SKM-1 (cell line): ENCODE data around the gene RPL5.
A peak's percentile ranks its signal among the peaks of the same experiment; 100 is the strongest.

Experiments
- DNase-seq: peaks from one replicate; lab custom pipeline; 2025; ENCODE audit not compliant: unreplicated experiment; lab: John Stamatoyannopoulos, UW

Gene RPL5

GRCh38 chr1:92853299-92853698 lies 21.5 kb downstream of the RPL5 start:
- peak; percentile 74 for DNase-seq

GRCh38 chr1:92854101-92854785 lies 22.4 kb downstream of the RPL5 start:
- no peak for DNase-seq

- DNase-seq: no peak
Measured at GRCh38 chr1:92855236-92855635, 23.4 kb downstream of the RPL5 start.

DNA sequence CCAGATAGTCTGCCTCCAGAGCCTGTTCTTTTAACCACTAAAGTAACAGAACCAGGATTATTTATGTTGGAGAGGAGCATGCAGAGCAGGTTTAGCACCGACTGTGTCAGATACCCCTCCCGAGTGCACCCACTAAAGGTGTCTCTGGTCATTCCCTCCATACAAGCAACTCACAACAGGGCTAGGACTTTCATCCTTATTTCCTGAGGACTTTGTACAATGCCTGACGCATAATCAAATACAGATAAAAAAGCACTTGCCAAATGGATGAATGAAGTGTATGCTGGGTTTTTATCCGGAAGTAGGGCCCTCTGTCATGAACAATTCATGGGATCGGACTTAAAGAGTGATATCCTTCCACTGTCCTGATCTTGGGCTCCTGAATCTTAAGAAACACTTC lies 26.0 kb downstream of the RPL5 start:
- no peak for DNase-seq

GRCh38 chr1:92858564-92859399 lies 26.9 kb downstream of the RPL5 start:
- DNase-seq: peak; percentile 43

DNA sequence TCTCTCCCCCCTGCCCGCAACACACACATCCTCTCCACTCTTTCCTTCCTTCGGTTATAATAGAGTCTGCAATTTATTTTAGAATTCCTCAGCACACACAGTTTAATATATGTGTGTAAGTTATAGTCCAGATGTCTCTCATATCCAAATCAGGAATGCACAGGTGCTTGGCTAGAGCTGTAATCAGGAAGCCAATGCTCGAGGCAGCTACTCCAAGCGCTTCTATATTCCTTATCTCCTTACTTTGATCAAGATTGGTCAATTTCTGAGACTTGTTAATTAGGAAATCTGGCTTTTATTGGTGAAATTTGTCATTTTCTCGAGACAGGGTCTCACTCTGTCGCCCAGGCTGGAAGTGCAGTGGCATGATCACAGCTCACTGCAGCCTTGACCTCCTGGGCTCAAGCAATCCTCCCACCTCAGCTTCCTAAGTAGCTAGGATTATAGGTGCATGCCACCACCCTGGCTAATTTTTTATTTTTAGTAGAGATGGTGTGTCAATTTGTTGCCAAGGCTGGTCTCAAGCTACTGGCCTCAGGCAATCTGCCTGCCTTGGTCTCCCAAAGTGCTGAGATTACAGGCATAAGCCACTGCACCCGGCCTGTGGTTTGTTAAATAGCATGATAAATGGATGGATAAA lies 27.7 kb downstream of the RPL5 start:
- no peak for DNase-seq

DNA sequence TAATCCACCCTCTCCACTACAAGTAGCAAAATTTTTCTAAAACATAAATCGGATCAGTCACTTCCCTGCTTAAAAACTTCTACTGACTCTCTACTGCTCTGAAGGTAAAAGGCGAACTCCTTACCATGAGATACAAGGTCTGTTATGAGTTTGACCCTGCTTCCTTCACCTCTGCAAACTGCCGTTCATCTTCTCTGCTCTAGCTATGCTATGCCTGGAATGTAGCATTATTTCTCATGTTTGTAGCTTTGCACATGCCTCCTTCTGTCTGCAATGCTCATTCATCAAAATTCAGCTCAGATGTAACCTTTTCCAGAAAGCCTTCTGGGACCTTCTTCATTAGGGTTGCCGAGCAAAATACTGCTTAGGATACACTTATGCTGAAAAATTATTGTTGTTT lies 30.8 kb downstream of the RPL5 start:
- no peak for DNase-seq

DNA sequence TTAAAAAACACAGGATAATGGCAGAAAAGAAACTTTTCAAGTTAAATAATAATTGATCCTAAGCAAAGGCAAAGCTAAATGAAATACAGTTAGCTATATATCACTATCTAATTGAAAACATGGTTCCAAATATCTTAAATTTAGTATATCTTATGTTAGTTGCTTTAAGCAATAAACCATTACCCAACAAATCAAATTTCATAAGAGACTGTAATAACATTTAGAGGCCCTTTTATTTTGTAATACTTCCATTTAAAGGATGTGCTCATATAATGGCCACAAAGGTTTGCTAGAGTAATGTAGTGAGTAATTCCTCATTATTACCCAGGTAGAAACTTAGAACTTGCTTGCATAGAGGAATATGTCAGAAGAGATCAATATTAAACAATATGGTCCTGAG lies 32.3 kb downstream of the RPL5 start:
- no peak for DNase-seq

- no peak for DNase-seq
Measured at GRCh38 chr1:92870591-92870990, 38.8 kb downstream of the RPL5 start.

- no peak for DNase-seq
Measured at GRCh38 chr1:92872719-92873118, 40.9 kb downstream of the RPL5 start.

GRCh38 chr1:92874987-92875386 lies 43.1 kb downstream of the RPL5 start:
- DNase-seq: no peak

DNA sequence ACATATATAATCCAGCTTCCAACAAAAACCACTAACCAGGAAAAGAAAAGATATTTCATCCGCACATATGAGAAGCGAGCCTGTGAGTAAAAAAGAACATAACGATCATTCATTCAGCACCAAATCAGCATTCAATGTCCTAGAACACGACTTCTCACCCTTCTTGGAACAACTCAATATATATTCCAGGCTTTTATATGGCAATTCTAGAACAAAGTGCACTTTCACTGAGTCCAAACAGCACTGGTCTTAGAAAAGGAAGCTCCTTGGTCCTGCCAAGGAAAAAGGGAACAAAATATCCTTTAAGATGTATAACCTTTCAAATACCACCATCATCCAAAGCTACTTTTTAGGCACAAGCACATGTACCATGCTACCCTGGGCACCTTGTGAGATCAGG lies 44.5 kb downstream of the RPL5 start:
- DNase-seq: no peak

GRCh38 chr1:92877081-92877711 lies 45.4 kb downstream of the RPL5 start:
- no peak for DNase-seq

DNA sequence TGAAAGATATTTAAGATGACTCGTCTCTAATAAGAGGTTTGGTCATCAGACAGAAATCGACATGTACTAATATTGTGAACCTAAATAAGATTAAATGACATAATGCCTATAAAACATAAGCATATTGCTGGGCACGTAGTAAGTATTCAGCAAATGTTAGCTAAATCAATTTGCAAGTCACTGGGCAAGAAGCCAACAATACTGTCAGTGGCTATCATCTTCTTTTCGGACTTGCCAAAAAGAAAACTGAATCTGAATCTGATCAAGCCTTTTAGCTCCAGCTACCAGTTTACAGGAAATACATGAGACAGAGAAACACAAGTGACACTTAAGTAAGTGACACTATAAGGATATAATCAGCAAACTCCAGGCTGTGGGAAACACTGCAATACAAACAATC lies 46.0 kb downstream of the RPL5 start:
- DNase-seq: no peak

- no peak for DNase-seq
Measured at GRCh38 chr1:92879316-92879968, 47.6 kb downstream of the RPL5 start.

DNA sequence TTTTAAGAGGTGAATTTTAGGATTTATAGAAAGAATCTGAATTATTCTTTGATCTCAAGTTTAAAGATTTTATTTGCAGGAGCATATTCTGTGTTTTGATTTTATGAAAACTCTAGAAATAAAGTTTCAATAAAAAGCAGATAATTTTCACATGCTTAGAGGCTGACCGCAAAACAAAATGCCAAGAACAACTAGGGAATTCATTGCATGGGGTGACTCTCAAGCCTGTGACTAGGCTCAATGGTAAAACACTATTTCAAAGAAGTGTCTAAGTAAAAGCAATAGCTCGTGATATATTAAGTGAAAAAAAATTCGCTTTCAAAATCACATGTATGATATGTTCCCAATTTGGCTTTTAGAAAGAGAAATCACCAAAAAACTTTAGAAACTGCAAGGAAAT lies 49.6 kb downstream of the RPL5 start:
- no peak for DNase-seq

DNA sequence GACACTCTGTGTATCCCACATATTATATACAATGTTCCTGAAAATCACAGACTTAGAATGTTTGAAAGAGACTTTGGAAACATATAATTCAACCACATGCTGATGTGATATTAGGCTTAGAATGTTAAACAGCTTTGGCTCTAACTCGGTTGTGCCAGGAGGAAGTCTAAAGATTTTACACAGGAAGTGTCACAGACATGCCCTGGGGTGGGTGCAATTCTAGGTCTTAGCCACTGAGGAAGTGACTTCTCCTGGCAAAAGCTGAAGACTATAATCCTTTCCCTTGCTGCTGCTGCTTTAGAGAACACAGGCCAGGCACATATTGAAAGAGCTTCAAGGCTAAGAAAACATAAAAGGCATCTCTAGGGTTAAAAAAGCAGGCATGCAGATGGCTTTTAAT lies 51.0 kb downstream of the RPL5 start:
- DNase-seq: peak; percentile 67

- DNase-seq: no peak
Measured at GRCh38 chr1:92883297-92883696, 51.5 kb downstream of the RPL5 start.

GRCh38 chr1:92884195-92884594 lies 52.4 kb downstream of the RPL5 start:
- no peak for DNase-seq

- DNase-seq: no peak
Measured at GRCh38 chr1:92886886-92887419, 55.1 kb downstream of the RPL5 start.

GRCh38 chr1:92887465-92887864 lies 55.6 kb downstream of the RPL5 start:
- no peak for DNase-seq
